Endodermal cell (in vitro differentiated cells): Measurements from ENCODE around the gene TRPM5. TPM values are rescaled to one million over a fixed set of nuclear protein-coding genes. Genes with fewer than 3 reads are reported as not detected.

Experiments
- DNase-seq: peaks from one replicate; pipeline ENCODE4 v3.0.0-alpha.2; 2017
- H3K27ac ChIP-seq: 2 replicates; pipeline ENCODE4 v1.5.1; 2013; ENCODE audit warnings: mild to moderate bottlenecking, low read depth, low read length, moderate library complexity
- H3K27me3 ChIP-seq: 2 replicates; pipeline ENCODE4 v1.6.1; 2013; ENCODE audit warnings: mild to moderate bottlenecking, low read length, moderate library complexity; ENCODE audit not compliant: insufficient read depth, control insufficient read depth, poor library complexity, severe bottlenecking
- H3K36me3 ChIP-seq: 2 replicates; pipeline ENCODE4 v1.7.0; 2013; ENCODE audit warnings: mild to moderate bottlenecking, low read length, moderate library complexity; ENCODE audit not compliant: control insufficient read depth, insufficient read depth
- H3K4me1 ChIP-seq: one replicate; pipeline ENCODE4 v1.7.0; 2013; ENCODE audit warnings: low read length; ENCODE audit not compliant: control insufficient read depth, insufficient read depth
- H3K4me3 ChIP-seq: 2 replicates; pipeline ENCODE4 v1.5.1; 2013; ENCODE audit warnings: mild to moderate bottlenecking, low read length, moderate library complexity
- H3K9ac ChIP-seq: 2 replicates; pipeline ENCODE4 v1.6.1; 2013; ENCODE audit warnings: mild to moderate bottlenecking, low read length, moderate library complexity; ENCODE audit not compliant: poor library complexity, severe bottlenecking; ENCODE audit errors: extremely low read depth
- H3K9me3 ChIP-seq: 2 replicates; pipeline ENCODE4 v1.6.1; 2013; ENCODE audit warnings: mild to moderate bottlenecking, low read length, moderate library complexity; ENCODE audit not compliant: control insufficient read depth
- H3K27ac Mint-ChIP-seq: 2 replicates; pipeline ENCODE4 v1.8.0; 2020; ENCODE audit warnings: mixed read lengths
- H3K27me3 Mint-ChIP-seq: 2 replicates; pipeline ENCODE4 v1.8.0; 2021; ENCODE audit warnings: mild to moderate bottlenecking, mixed read lengths; ENCODE audit not compliant: insufficient read depth
- H3K36me3 Mint-ChIP-seq: 2 replicates; pipeline ENCODE4 v1.8.0; 2020; ENCODE audit warnings: low read depth, mixed read lengths
- H3K4me1 Mint-ChIP-seq: 2 replicates; pipeline ENCODE4 v1.8.0; 2020; ENCODE audit warnings: mixed read lengths
- H3K4me3 Mint-ChIP-seq: 2 replicates; pipeline ENCODE4 v1.8.0; 2020; ENCODE audit warnings: mild to moderate bottlenecking, moderate library complexity, mixed read lengths
- H3K9me3 Mint-ChIP-seq: 2 replicates; pipeline ENCODE4 v1.8.0; 2020; ENCODE audit warnings: mild to moderate bottlenecking, mixed read lengths
- CTCF ChIP-seq: fragments of 200-600 bp; sonication (generic); conservative IDR thresholded peaks from 2 replicates; pipeline ENCODE4 v1.5.0; 2021; ENCODE audit warnings: antibody characterized with exemption, mild to moderate bottlenecking
- WGBS, 2 experiments: methylation state at CpG; one replicate each; pipeline versions ENCODE4 v1.1.5 to v1.1.7; 2013; ENCODE audit warnings: missing lambda C conversion rate in 2 of 2, mixed read lengths in 1 of 2; ENCODE audit not compliant: insufficient coverage in 1 of 2, insufficient read length in 1 of 2; 5-methylcytosine and 5-hydroxymethylcytosine counted together
- total RNA-seq, 2 donors: library from RNA; stranded (reverse); fragmentation: NEBNext Ultra II Directional in 1 of 2; extraction: Animal tissue kit (Norgen Biotek cat#: 25700) in 1 of 2; gene quantifications; 2 replicates in 1 of 2; 3 replicates in 1 of 2; pipeline ENCODE4 v1.2.1, GENCODE V29; 2021

The TRPM5 gene
- total RNA-seq, 2 donors from 2014 or later, result 0.11 TPM

GRCh38 chr11:2395211-2395730 lies 49.0 kb downstream of the TRPM5 start:
- no peak overlapping the region for H3K27ac ChIP-seq
- H3K27me3 ChIP-seq, result no peaks in the 10 kb centered on the region
- TF ChIP-seq CTCF, result no peak
- H3K4me3 ChIP-seq, result no peak overlapping the region
- Mint-ChIP-seq H3K27me3 (no peaks in the 10 kb centered on the region), H3K27ac (no peak overlapping the region), H3K36me3 (peaks cover 19% of the 10 kb centered on the region), H3K4me1 (no peaks in the 10 kb centered on the region), H3K4me3 (no peak overlapping the region), H3K9me3 (no peaks in the 10 kb centered on the region)
- DNase-seq, result no peak
- 96 to 98% methylated on average over 22 to 26 of the region's 26 CpGs for WGBS, 2 experiments
- no peak overlapping the region for H3K9ac ChIP-seq
- H3K36me3 ChIP-seq, result peaks cover 25% of the 10 kb centered on the region
- no peaks in the 10 kb centered on the region for H3K9me3 ChIP-seq
- no peaks in the 10 kb centered on the region for H3K4me1 ChIP-seq

GRCh38 chr11:2394818-2395105 lies 49.6 kb downstream of the TRPM5 start:
- Histone ChIP-seq H3K9me3 (no peaks in the 10 kb centered on the region), H3K27ac (no peak overlapping the region), H3K4me1 (no peaks in the 10 kb centered on the region), H3K36me3 (peaks cover 25% of the 10 kb centered on the region), H3K4me3 (no peak overlapping the region), H3K9ac (no peak overlapping the region), H3K27me3 (no peaks in the 10 kb centered on the region)
- no peak for TF ChIP-seq CTCF
- Mint-ChIP-seq H3K4me1 (no peaks in the 10 kb centered on the region), H3K27ac (no peak overlapping the region), H3K9me3 (no peaks in the 10 kb centered on the region), H3K36me3 (peaks cover 22% of the 10 kb centered on the region), H3K27me3 (no peaks in the 10 kb centered on the region), H3K4me3 (no peak overlapping the region)
- DNase-seq, result no peak
- WGBS, 2 experiments, result 84% methylated on average over 4 to 8 of the region's 8 CpGs

Other genes with a start within 250 kb of the TRPM5 start
- gene ASCL2, start 173.9 kb downstream of the TRPM5 start, total RNA-seq, result not detected
- under 1 TPM in 1 of 2 donors, not detected in 1; 0.20 TPM for gene C11orf21, start 142.6 kb downstream of the TRPM5 start, total RNA-seq
- gene TSPAN32, start 142.5 kb downstream of the TRPM5 start, total RNA-seq, result not detected
- gene CD81, start 67.2 kb downstream of the TRPM5 start, total RNA-seq, result 100 to 1,000 TPM; 275 to 331 TPM
- 10 to 100 TPM; 47.2 to 51.1 TPM for gene TSSC4, start 43.8 kb downstream of the TRPM5 start, total RNA-seq
- 1 to 10 TPM; 1.8 to 3.5 TPM for gene KCNQ1, start 494 bp upstream of the TRPM5 start, total RNA-seq